Breast epithelium (tissue), 3 donors: Measurements from ENCODE around the gene WASHC4.
"Not testable (repeated sequence)": the region's sequence is repeated elsewhere in the genome, so short reads cannot be mapped to it uniquely, and the experiment has no call there.

ENCODE experiments used
- POLR2A ChIP-seq: fragments of 450-650 bp; IDR thresholded peaks from one replicate; pipeline ENCODE4 v1.6.1; 2016; ENCODE audit warnings: antibody characterized with exemption, mild to moderate bottlenecking, moderate library complexity
- TF ChIP-seq, protein P1 (sequence below), 3 donors: fragments of 450-650 bp; IDR thresholded peaks; one replicate each; pipeline ENCODE4 v1.5.1; 2016 to 2017; ENCODE audit warnings: antibody characterized with exemption in 3 of 3, mild to moderate bottlenecking in 3 of 3, moderate library complexity in 3 of 3

DNA sequence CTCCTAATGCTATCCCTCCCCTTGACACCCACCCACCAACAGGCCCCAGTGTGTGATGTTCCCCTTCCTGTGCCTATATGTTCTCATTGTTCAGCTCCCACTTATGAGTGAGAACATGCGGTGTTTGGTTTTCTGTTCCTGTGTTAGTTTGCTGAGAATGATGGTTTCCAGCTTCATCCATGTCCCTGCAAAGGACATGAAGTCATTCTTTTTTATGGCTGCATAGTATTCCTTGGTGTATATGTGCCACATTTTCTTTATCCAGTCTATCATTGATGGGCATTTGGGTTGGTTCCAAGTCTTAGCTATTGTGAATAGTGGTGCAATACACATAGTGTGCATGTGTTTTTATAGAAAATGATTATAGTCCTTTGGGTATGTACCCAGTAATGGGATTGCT is 71.6 kb downstream of the WASHC4 start:
- TF ChIP-seq, protein P1, sequence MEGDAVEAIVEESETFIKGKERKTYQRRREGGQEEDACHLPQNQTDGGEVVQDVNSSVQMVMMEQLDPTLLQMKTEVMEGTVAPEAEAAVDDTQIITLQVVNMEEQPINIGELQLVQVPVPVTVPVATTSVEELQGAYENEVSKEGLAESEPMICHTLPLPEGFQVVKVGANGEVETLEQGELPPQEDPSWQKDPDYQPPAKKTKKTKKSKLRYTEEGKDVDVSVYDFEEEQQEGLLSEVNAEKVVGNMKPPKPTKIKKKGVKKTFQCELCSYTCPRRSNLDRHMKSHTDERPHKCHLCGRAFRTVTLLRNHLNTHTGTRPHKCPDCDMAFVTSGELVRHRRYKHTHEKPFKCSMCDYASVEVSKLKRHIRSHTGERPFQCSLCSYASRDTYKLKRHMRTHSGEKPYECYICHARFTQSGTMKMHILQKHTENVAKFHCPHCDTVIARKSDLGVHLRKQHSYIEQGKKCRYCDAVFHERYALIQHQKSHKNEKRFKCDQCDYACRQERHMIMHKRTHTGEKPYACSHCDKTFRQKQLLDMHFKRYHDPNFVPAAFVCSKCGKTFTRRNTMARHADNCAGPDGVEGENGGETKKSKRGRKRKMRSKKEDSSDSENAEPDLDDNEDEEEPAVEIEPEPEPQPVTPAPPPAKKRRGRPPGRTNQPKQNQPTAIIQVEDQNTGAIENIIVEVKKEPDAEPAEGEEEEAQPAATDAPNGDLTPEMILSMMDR (IDR thresholded peaks at IDR 0.05) = not testable (repeated sequence)
- TF ChIP-seq POLR2A = not testable (repeated sequence)
